Measurements from ENCODE around the gene GYG2. TPM values are rescaled to one million over a fixed set of nuclear protein-coding genes. Genes with fewer than 3 reads are reported as not detected.

Gene GYG2
- total RNA-seq, 1 experiment from 2014 or later: not detected

DNA sequence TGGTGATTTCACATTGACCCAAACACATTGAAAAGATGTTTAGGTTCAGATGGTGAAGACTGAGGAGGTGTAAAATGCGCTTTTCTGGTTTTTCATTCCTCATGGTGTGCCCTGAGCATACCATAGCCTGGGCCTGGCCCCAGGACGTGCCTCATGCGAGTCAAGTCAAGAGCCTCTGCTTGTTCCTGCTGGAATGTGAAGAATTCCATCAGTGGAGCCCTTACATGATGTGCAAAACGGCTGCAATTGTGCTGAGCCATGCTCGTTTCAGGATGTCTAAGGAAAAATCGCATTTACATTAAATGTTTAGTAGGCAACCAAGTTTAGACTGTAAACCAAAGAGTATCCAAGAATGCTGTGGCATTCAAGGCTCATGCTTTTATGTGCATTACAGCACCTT lies 34.9 kb downstream of the GYG2 start (continued):
- TF ChIP-seq MAX (IDR thresholded peaks at IDR 0.05) (no peak), EGR1 (IDR thresholded peaks at IDR 0.05; ENCODE audit: low read depth) (no peak), EZH2 (IDR thresholded peaks at IDR 0.05) (no peak), CEBPB (IDR thresholded peaks at IDR 0.05; ENCODE audit: low read depth) (no peak), ZNF274 (IDR thresholded peaks at IDR 0.05; ENCODE audit: low read depth, low read length) (no peak), ELF1 (IDR thresholded peaks at IDR 0.05; ENCODE audit: borderline replicate concordance, low read depth) (no peak), RAD21 (IDR thresholded peaks at IDR 0.05; ENCODE audit: low read depth) (no peak), ZFX (IDR thresholded peaks at IDR 0.05) (no peak), EZH2phosphoT487 (IDR thresholded peaks at IDR 0.05; ENCODE audit: borderline replicate concordance) (no peak), REST (IDR thresholded peaks at IDR 0.05; ENCODE audit: low read depth) (no peak)

- ATAC-seq: no peak
- DNase-seq (ENCODE audit: low read depth, low spot score): no peak
- RAD21 ChIA-PET (ENCODE audit: low non-redundant PET in 1 of 2, low total read pairs in 2 of 2, uncharacterized antibody in 2 of 2, unreplicated experiment in 2 of 2): no interaction called here
- no peaks in the 10 kb centered on the region for H3K9me2 ChIP-seq (ENCODE audit: insufficient read depth)
- H3K27ac ChIP-seq (ENCODE audit: low read depth, low read length): no peak overlapping the region
- no peak for TF ChIP-seq MAX (IDR thresholded peaks at IDR 0.05)
- no peak for TF ChIP-seq SP1 (IDR thresholded peaks at IDR 0.05; ENCODE audit: low read depth)
- no peak for TF ChIP-seq EZH2 (IDR thresholded peaks at IDR 0.05)
- no peak for TF ChIP-seq POLR2AphosphoS5 (IDR thresholded peaks at IDR 0.05; ENCODE audit: low read depth, low read length)
- H4K20me1 ChIP-seq (ENCODE audit: insufficient read depth): no peaks in the 10 kb centered on the region
- no TSS peak for BruUV-seq (replicated peaks)
- intact Hi-C loops (cut with micrococcal nuclease): no loop called here
- H3K4me1 ChIP-seq (ENCODE audit: control insufficient read depth in 1 of 2, insufficient read depth in 2 of 2, low read length in 2 of 2): no peaks in the 10 kb centered on the region
- no peaks in the 10 kb centered on the region for H3K36me3 ChIP-seq (ENCODE audit: control insufficient read depth in 1 of 2, insufficient read depth in 2 of 2, low read length in 2 of 2)
- POLR2A ChIA-PET: no interaction called here
- CTCF ChIA-PET: no interaction called here
- H3K9me3 ChIP-seq (ENCODE audit: control insufficient read depth in 1 of 2, insufficient read depth in 1 of 2, low read depth in 1 of 2, low read length in 2 of 2): no peaks in the 10 kb centered on the region
- no peak overlapping the region for H3K4me3 ChIP-seq (replicated peaks in 1 of 2; ENCODE audit: low read depth in 1 of 2, low read length in 2 of 2)
- H2AFZ ChIP-seq (ENCODE audit: low read depth, low read length, poor library complexity, severe bottlenecking): no peak overlapping the region
- H3K4me2 ChIP-seq (ENCODE audit: low read length): no peak overlapping the region
- no peak overlapping the region for H3K9ac ChIP-seq (ENCODE audit: low read length)
- H3K79me2 ChIP-seq (ENCODE audit: insufficient read depth, low read length): no peaks in the 10 kb centered on the region
- no peaks in the 10 kb centered on the region for H3K27me3 ChIP-seq (ENCODE audit: insufficient read depth, low read length)
These were observed 38.5 kb downstream of the GYG2 start for GRCh38 chrX:2867206-2867605.

All from HCT116 (cell line).